Esophagus squamous epithelium (tissue), 4 donors: ENCODE results near the gene FRK.

Experiments
- POLR2A ChIP-seq, 4 donors: fragments of 450-650 bp; IDR thresholded peaks; one replicate each; pipeline ENCODE4 v1.6.1; 2017; ENCODE audit warnings: antibody characterized with exemption in 4 of 4, mild to moderate bottlenecking in 4 of 4, moderate library complexity in 3 of 4
- TF ChIP-seq, protein P1 (sequence below), 6 experiments: fragments of 450-650 bp in 4 of 6; fragments of 200-600 bp in 2 of 6; sonication (generic) in 2 of 6; IDR thresholded peaks; one replicate each; pipeline ENCODE4 v1.5.1; 2016 to 2019; ENCODE audit warnings: antibody characterized with exemption in 6 of 6, mild to moderate bottlenecking in 4 of 6, moderate library complexity in 4 of 6

DNA sequence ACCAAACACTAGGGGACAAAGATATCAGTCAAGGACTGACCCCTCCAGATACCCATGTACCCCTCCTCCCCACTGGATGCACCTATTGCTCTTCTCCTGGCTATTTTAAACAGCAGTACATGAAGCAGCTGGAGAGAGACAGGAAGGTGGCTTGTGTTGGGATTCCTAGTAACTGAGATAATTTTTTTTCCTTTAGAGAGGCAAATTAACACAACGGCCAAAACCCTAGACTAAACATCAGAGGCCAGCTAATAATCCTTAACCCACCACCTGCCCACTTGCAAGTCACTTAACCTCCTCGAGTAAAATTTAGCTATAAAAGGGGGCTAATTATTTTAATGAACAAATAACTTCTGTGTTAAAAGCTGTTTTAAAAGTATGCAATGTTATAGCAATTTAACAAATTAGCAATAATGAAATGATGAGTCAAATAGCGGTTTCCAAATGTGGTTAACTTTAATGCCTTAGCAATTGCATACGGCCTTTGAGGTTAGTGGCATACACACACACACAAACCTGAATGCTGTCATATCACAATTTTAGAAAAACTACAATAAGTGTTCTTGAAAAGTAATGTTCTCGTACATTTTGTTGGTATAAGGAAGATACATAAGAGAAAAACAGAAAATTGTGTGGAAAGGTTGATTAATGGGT, 151.7 kb downstream of the FRK start:
- no peak for TF ChIP-seq POLR2A (IDR thresholded peaks at IDR 0.05)
- TF ChIP-seq, protein P1, sequence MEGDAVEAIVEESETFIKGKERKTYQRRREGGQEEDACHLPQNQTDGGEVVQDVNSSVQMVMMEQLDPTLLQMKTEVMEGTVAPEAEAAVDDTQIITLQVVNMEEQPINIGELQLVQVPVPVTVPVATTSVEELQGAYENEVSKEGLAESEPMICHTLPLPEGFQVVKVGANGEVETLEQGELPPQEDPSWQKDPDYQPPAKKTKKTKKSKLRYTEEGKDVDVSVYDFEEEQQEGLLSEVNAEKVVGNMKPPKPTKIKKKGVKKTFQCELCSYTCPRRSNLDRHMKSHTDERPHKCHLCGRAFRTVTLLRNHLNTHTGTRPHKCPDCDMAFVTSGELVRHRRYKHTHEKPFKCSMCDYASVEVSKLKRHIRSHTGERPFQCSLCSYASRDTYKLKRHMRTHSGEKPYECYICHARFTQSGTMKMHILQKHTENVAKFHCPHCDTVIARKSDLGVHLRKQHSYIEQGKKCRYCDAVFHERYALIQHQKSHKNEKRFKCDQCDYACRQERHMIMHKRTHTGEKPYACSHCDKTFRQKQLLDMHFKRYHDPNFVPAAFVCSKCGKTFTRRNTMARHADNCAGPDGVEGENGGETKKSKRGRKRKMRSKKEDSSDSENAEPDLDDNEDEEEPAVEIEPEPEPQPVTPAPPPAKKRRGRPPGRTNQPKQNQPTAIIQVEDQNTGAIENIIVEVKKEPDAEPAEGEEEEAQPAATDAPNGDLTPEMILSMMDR (IDR thresholded peaks at IDR 0.05), result no peak
